ENCODE measurements around the gene KRT9.

KRT9 gene

GRCh38 chr17:41523787-41524186 is 48.1 kb downstream of the KRT9 start:
- no peak for DNase-seq

DNA sequence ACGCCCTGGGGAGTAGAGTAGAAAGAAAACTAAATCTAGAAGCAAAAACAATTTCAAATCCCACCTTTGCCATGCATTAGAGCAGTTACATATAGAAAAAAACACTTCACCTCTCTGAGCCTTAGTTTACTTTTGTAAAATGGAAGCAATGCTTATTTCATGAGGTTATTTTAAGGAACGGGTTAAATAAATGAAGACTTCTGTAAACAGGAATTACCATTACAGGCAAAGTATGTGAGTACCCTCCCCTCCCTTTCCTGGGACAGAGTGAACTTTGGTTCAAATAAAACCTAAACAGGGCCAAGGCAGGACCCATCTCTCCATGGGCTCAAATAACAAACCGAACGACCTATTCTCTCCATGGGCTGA is 48.6 kb downstream of the KRT9 start:
- DNase-seq = no peak

- no peak for DNase-seq
These were observed 49.3 kb downstream of the KRT9 start for GRCh38 chr17:41522301-41523224.

- no peak for DNase-seq
These were observed 50.1 kb downstream of the KRT9 start for GRCh38 chr17:41521574-41522261.

DNA sequence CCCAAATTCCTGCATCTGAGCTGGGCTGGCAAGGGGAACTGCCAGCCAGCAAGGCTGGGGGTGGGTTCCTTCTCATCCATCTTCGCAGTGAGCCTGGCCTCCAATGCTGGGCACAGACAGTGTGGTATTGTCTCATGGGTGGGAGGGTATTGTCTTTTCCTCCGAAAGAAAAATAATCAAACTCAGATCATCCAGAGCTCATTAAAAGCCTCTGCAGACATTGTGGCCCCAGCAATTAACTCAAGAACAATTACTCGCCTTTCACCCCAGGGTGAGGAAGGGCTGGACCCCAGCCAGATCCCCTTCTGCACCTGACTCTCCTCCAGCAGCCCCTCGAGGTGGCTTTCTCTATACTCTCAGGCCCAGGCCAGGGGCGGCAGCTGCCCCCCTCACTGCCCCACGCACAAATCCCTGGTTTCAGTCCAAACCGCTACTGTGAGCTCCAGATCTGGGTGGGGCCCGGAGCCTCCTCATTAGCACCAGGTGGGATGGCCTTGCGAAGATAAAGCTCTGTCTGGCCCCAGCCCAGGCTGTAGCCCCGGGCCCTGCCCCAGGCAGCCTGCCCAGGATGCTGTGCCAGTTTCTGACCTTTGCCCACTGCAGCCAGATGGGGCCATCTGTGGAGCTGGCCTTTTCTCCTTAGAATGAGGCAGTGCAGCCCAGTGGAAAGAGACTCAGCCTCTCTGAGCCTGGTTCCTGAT is 50.9 kb downstream of the KRT9 start:
- no peak for DNase-seq

DNA sequence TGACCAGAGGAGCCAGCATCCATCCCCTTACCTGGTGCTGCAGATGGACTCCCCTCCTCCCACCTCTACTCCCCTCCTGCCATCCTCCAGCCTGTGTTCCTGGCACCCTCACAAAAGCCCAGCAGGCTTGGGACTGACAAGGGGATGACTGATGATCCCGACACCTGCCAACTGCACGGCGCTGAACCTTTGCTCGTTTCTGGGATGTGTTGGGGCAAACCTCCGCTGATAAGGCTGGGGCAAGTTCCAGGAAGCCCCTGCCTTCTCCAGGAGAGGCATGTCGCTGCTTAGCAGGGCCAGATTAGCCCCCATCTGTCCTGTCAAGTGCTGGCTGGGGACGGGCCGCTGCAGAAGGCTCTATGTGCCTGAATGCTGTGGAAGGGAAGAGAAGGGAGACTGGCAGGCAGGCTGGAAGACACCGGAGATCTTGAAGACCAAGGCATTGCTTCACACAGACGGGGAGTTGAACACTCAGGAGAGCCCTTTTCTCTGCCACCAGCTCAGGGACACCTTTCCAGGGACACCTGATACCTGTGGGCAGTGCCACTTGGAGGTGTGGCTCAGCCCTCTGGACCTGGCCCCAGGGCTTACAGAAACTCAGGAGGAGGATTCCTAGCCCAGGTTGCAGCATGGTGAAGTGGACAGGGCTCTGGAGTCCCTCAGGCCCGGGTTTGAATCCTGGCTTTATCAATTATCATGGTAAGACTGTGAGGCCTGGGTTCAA is 52.2 kb downstream of the KRT9 start:
- DNase-seq = no peak

GRCh38 chr17:41518789-41519449 is 52.9 kb downstream of the KRT9 start, which contains the start of gene KRT15:
Gene KRT15 (minus strand): TSS chr17:41518890. CDS start chr17:41518827, 63 bp downstream.
- no peak for DNase-seq

- DNase-seq = no peak
These were observed 53.8 kb downstream of the KRT9 start for GRCh38 chr17:41518031-41518430.

DNA sequence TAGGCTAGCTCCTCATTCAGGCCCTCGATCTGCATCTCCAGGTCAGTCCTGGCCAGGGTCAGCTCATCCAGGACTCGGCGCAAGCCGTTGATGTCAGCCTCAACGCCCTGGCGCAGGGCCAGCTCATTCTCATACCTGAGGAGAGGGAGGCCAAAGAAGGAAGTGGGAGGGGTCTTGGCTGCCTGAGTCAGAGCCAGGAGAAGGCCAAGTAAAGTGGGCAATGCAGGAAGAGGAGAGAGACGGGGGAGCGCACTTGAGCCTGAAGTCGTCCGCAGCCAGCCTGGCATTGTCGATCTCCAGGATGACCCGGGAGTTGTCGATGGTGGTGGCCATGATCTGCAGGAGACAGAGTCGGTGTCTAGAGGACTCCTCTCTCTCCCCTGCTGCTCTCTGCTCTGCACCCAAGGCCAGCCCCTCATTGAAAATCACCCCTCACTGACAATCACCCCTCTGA is 55.0 kb downstream of the KRT9 start:
- DNase-seq = no peak

DNA sequence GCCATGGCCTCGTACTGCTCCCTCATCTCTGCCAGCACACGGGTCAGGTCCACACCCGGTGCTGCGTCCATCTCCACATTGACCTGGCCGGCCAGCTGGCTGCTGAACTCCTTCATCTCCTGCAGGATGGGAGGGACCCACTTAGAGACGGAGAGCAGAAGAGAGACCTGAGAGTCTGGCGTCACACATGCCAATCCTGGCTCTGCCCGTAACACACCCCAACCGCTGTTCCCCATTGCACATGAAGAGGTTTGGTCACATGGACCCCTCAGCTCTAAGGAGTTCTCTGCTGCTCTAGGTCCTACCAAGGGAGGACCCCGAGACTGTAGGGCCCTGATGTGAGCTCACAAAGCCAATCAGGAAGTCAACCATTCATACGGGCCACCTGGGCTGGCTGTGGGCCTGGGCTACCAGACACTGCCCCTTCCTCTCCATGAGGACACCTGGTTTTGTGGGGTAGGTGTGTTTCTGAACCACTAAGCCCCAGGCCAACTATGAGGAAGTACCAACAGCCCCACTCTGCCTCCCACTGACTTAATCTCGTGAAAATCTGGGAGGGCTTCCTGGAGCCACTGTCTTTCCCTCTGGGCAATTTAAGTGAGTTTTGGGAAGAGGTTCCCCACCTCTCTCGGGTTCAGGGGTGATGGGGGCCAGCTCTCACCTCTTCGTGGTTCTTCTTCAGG is 55.6 kb downstream of the KRT9 start:
- DNase-seq = no peak
